Neural cell (in vitro differentiated cells): ENCODE measurements around the gene APEX1. TPM values are rescaled to one million over a fixed set of nuclear protein-coding genes. Genes with fewer than 3 reads are reported as not detected.
A peak's percentile ranks its signal among the peaks of the same experiment; 100 is the strongest.

Source experiments
- H2AFZ ChIP-seq: fragments of 200-600, 300-800 bp; sonication (generic), shearing (Covaris generic); 2 replicates; pipeline ENCODE4 v1.6.0; 2014; ENCODE audit warnings: low read depth, mild to moderate bottlenecking, antibody characterized with exemption, low read length, moderate library complexity
- H3F3A ChIP-seq: fragments of 200-600 bp; shearing (Covaris generic); 2 replicates; pipeline ENCODE4 v1.6.1; 2016; ENCODE audit warnings: mild to moderate bottlenecking, moderate library complexity, mixed read lengths, antibody characterized with exemption, low read length; ENCODE audit not compliant: insufficient read depth, poor library complexity, severe bottlenecking
- H3K27ac ChIP-seq: fragments of 200-600, 300-800 bp; sonication (generic), shearing (Covaris generic); 2 replicates; pipeline ENCODE4 v1.5.1; 2014; ENCODE audit warnings: mild to moderate bottlenecking, low read length, moderate library complexity
- H3K27me3 ChIP-seq: fragments of 300-800, 200-600 bp; sonication (generic), shearing (Covaris generic); 2 replicates; pipeline ENCODE4 v1.6.0; 2014; ENCODE audit warnings: mild to moderate bottlenecking, low read depth, low read length, moderate library complexity; ENCODE audit not compliant: insufficient read depth
- H3K36me3 ChIP-seq: fragments of 300-800, 200-600 bp; sonication (generic), shearing (Covaris generic); 2 replicates; pipeline ENCODE4 v1.5.1; 2014; ENCODE audit warnings: mild to moderate bottlenecking, antibody characterized with exemption, low read length, moderate library complexity; ENCODE audit not compliant: insufficient read depth
- H3K4me2 ChIP-seq: fragments of 300-800, 200-600 bp; sonication (generic), shearing (Covaris generic); 2 replicates; pipeline ENCODE4 v1.6.0; 2014; ENCODE audit warnings: mild to moderate bottlenecking, low read length
- H3K4me3 ChIP-seq: fragments of 300-800, 200-600 bp; sonication (generic), shearing (Covaris generic); 2 replicates; pipeline ENCODE4 v1.5.1; 2014; ENCODE audit warnings: mild to moderate bottlenecking, low read length, moderate library complexity
- H3K79me2 ChIP-seq: fragments of 200-600 bp; shearing (Covaris generic); replicated peaks from 2 replicates; pipeline ENCODE4 v1.6.0; 2014; ENCODE audit warnings: mild to moderate bottlenecking, low read length, moderate library complexity; ENCODE audit not compliant: insufficient read depth
- H3K9ac ChIP-seq: fragments of 300-800, 200-600 bp; sonication (generic), shearing (Covaris generic); 2 replicates; pipeline ENCODE4 v1.6.1; 2016; ENCODE audit warnings: mild to moderate bottlenecking, low read length, mixed read lengths
- H3K9me2 ChIP-seq: fragments of 200-600 bp; shearing (Covaris generic); 2 replicates; pipeline ENCODE4 v1.6.1; 2016; ENCODE audit warnings: mild to moderate bottlenecking, low read length, mixed read lengths; ENCODE audit not compliant: insufficient read depth
- H3K9me3 ChIP-seq: fragments of 200-600, 300-800 bp; sonication (generic), shearing (Covaris generic); 2 replicates; pipeline ENCODE4 v1.6.1; 2016; ENCODE audit warnings: mild to moderate bottlenecking, mixed run types, low read length, moderate library complexity, mixed read lengths
- H4K20me1 ChIP-seq: fragments of 200-600 bp; shearing (Covaris generic); 2 replicates; pipeline ENCODE4 v1.6.1; 2016; ENCODE audit warnings: mild to moderate bottlenecking, mixed run types; ENCODE audit not compliant: insufficient read depth
- CTCF ChIP-seq: fragments of 450-650 bp; IDR thresholded peaks from 2 replicates; pipeline ENCODE4 v1.5.1; 2014; ENCODE audit warnings: antibody characterized with exemption, mild to moderate bottlenecking, moderate library complexity; ENCODE audit not compliant: poor library complexity, severe bottlenecking
- EP300 ChIP-seq: fragments of 450-650 bp; conservative IDR thresholded peaks from 2 replicates; pipeline ENCODE4 v1.6.1; 2014; ENCODE audit warnings: antibody characterized with exemption, mild to moderate bottlenecking, moderate library complexity; ENCODE audit not compliant: poor library complexity, severe bottlenecking
- EZH2 ChIP-seq: fragments of 200-600, 300-800 bp; shearing (Covaris generic), sonication (generic); IDR thresholded peaks from 2 replicates; pipeline ENCODE4 v1.6.1; 2014; ENCODE audit warnings: antibody characterized with exemption, low read length, borderline replicate concordance, mild to moderate bottlenecking; ENCODE audit not compliant: insufficient read depth, poor library complexity, severe bottlenecking
- MXI1 ChIP-seq: fragments of 450-650 bp; conservative IDR thresholded peaks from 2 replicates; pipeline ENCODE4 v1.6.1; 2014; ENCODE audit warnings: antibody characterized with exemption, mild to moderate bottlenecking; ENCODE audit not compliant: poor library complexity, severe bottlenecking
- POLR2AphosphoS5 ChIP-seq: IDR thresholded peaks from 2 replicates; pipeline ENCODE4 v1.6.1; 2012
- RAD21 ChIP-seq: fragments of 450-650 bp; conservative IDR thresholded peaks from 2 replicates; pipeline ENCODE4 v1.6.1; 2014; ENCODE audit warnings: antibody characterized with exemption, mild to moderate bottlenecking, moderate library complexity
- REST ChIP-seq: IDR thresholded peaks from 2 replicates; pipeline ENCODE4 v1.6.1; 2012; ENCODE audit warnings: borderline replicate concordance
- SMC3 ChIP-seq: fragments of 450-650 bp; conservative IDR thresholded peaks from 2 replicates; pipeline ENCODE4 v1.6.1; 2014; ENCODE audit warnings: antibody characterized with exemption, mild to moderate bottlenecking, moderate library complexity; ENCODE audit not compliant: poor library complexity
- TAF1 ChIP-seq: IDR thresholded peaks from 2 replicates; pipeline ENCODE4 v1.6.1; 2012; ENCODE audit warnings: low read depth
- polyA plus RNA-seq: library from polyadenylated mRNA; depleted of rRNA; stranded (reverse); fragments of >200 nt; gene quantifications from 2 replicates; pipeline ENCODE4 v1.2.3, GENCODE V29; 2014

APEX1 gene
- polyA plus RNA-seq, 1 donor from 2014 or later: 44.5 TPM

- Histone ChIP-seq H2AFZ (peak overlapping the region; percentile 51), H3K36me3 (no peaks in the 10 kb centered on the region), H3K9me2 (no peaks in the 10 kb centered on the region), H3K27ac (peak overlapping the region; percentile 56), H4K20me1 (no peaks in the 10 kb centered on the region), H3K9ac (peak overlapping the region; percentile 66), H3F3A (no peaks in the 10 kb centered on the region), H3K4me3 (peak overlapping the region; percentile 88), H3K9me3 (no peaks in the 10 kb centered on the region), H3K79me2 (no peaks in the 10 kb centered on the region), H3K27me3 (peaks cover 9% of the 10 kb centered on the region), H3K4me2 (no peak overlapping the region)
- TF ChIP-seq SMC3: no peak
- TF ChIP-seq RAD21: no peak
- no peak for TF ChIP-seq POLR2AphosphoS5
- TF ChIP-seq EZH2: no peak
- no peak for TF ChIP-seq CTCF
- no peak for TF ChIP-seq REST
- TF ChIP-seq MXI1: no peak
- no peak for TF ChIP-seq EP300
- TF ChIP-seq TAF1: no peak
Observed at GRCh38 chr14:20412411-20412810, 42.6 kb upstream of the APEX1 start.

GRCh38 chr14:20412876-20413743, 41.9 kb upstream of the APEX1 start, which contains the start of gene TEP1:
TSS of gene TEP1 (minus strand) at chr14:20413501. CDS start at chr14:20408439, 5,062 bp downstream.
- Histone ChIP-seq H4K20me1 (no peaks in the 10 kb centered on the region), H3K9me3 (no peaks in the 10 kb centered on the region), H3K9me2 (no peaks in the 10 kb centered on the region), H3K4me2 (peak within 1 kb of the TSS; percentile 56), H3K27ac (peak within 1 kb of the TSS; percentile 56), H3K36me3 (no peaks in the 10 kb centered on the region), H3F3A (no peaks in the 10 kb centered on the region), H3K9ac (peak within 1 kb of the TSS; percentile 66), H3K27me3 (peaks cover 9% of the 10 kb centered on the region), H3K79me2 (no peaks in the 10 kb centered on the region), H2AFZ (peak within 1 kb of the TSS; percentile 51), H3K4me3 (peak within 1 kb of the TSS; percentile 88)
- TF ChIP-seq CTCF (no peak), POLR2AphosphoS5 (peak; percentile 29), MXI1 (peak; percentile 40)
